Upper lobe of left lung (tissue), 6 donors: ENCODE results near the gene ADGRF5. TPM values are rescaled to one million over a fixed set of nuclear protein-coding genes. Genes with fewer than 3 reads are reported as not detected.

ENCODE experiments used
- ATAC-seq, 2 donors: fragments of 200-7000 bp; cut with Tn5 transposase; one replicate each; pipeline ENCODE4 v1.9.1; 2022; ENCODE audit warnings: mild to moderate bottlenecking in 2 of 2, moderate library complexity in 2 of 2; ENCODE audit not compliant: low FRiP score in 2 of 2
- DNase-seq, 2 donors: peaks; one replicate each; pipeline ENCODE4 v3.0.0-alpha.2; 2019 to 2020
- H3K27ac ChIP-seq, 4 donors: fragments of 200-600 bp; sonication (generic); one replicate each; pipeline ENCODE4 v1.5.1; 2016 to 2019
- H3K27me3 ChIP-seq, 4 donors: fragments of 200-600 bp; sonication (generic); one replicate each; pipeline ENCODE4 v1.5.1; 2017 to 2019
- H3K36me3 ChIP-seq, 4 donors: fragments of 200-600 bp; sonication (generic); one replicate each; pipeline ENCODE4 v1.5.1; 2016 to 2019
- H3K4me1 ChIP-seq, 4 donors: fragments of 200-600 bp; sonication (generic); one replicate each; pipeline ENCODE4 v1.5.1; 2018 to 2019
- H3K4me3 ChIP-seq, 4 donors: fragments of 200-600 bp; sonication (generic); one replicate each; pipeline ENCODE4 v1.5.1; 2017 to 2019; ENCODE audit warnings: mild to moderate bottlenecking in 2 of 4, moderate library complexity in 1 of 4
- H3K9me3 ChIP-seq, 4 donors: fragments of 200-600 bp; sonication (generic); one replicate each; pipeline ENCODE4 v1.5.1; 2018 to 2019
- EP300 ChIP-seq, 4 donors: sonication (generic); formaldehyde crosslinking; IDR thresholded peaks; one replicate each; pipeline ENCODE4 v1.5.1; 2017; ENCODE audit warnings: antibody characterized with exemption in 4 of 4, control low read depth in 2 of 4
- POLR2A ChIP-seq, 4 donors: fragments of 450-650 bp; IDR thresholded peaks; one replicate each; pipeline ENCODE4 v1.5.1; 2016 to 2017; ENCODE audit warnings: antibody characterized with exemption in 4 of 4, mild to moderate bottlenecking in 2 of 4
- POLR2AphosphoS5 ChIP-seq, 2 donors: sonication (generic); formaldehyde crosslinking; IDR thresholded peaks; one replicate each; pipeline ENCODE4 v1.5.1; 2017; ENCODE audit warnings: antibody characterized with exemption in 2 of 2
- WGBS, 2 donors: methylation state at CpG; one replicate each; pipeline ENCODE4 v1.1.5; 2017 to 2018; 5-methylcytosine and 5-hydroxymethylcytosine counted together
- total RNA-seq, 6 donors: library from RNA; depleted of rRNA in 4 of 6; stranded (reverse); fragments of >200 nt in 4 of 6; gene quantifications; one replicate each; pipeline versions ENCODE4 v1.1.0 to v1.2.1, GENCODE V29; 2016 to 2021
- TF ChIP-seq, protein P1 (sequence below), 6 experiments: fragments of 450-650 bp in 4 of 6; fragments of 200-600 bp in 2 of 6; sonication (generic) in 2 of 6; IDR thresholded peaks; one replicate each; pipeline ENCODE4 v1.5.1; 2016 to 2019; ENCODE audit warnings: antibody characterized with exemption in 6 of 6
- donor health status: DM: no; HTN: no; CAD: no; lungs with moderate emphysema.
- donor health status: DM: no; HTN: yes; CAD: no; lungs with severe emphysema.

The ADGRF5 gene
- total RNA-seq, 6 donors from 2014 or later, result 107 to 352 (median 215) TPM

DNA sequence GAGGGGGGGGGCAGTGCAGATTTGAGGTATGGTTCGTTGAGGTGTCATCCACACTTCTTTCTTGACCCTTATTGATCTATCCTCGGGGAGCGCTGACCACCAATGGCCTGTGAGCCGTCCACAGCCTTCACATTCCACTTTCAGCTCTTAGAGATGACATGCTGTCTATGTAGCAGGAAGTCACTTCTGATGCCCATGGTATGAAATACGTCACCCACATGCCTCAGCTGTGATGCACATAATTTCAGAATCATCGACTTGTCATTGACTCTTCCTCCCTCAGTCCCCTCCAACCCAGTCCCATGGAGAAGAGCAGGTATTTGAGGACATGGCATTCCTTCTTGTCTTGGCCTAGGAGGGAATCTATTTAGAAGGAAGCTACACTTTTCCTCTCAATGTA is 4.7 kb upstream of the ADGRF5 start:
- Histone ChIP-seq H3K4me1 (peaks cover 34 to 62% (median 49%) of the 10 kb centered on the region in 4 donors), H3K9me3 (no peaks in the 10 kb centered on the region), H3K36me3 (no peaks in the 10 kb centered on the region), H3K4me3 (no peak overlapping the region), H3K27me3 (no peaks in the 10 kb centered on the region), H3K27ac (peak overlapping the region; percentile 86 to 95 (median 91))
- TF ChIP-seq EP300 (IDR thresholded peaks at IDR 0.05) (no peak), POLR2A (IDR thresholded peaks at IDR 0.05) (no peak), POLR2AphosphoS5 (IDR thresholded peaks at IDR 0.05) (no peak)
- TF ChIP-seq, protein P1, sequence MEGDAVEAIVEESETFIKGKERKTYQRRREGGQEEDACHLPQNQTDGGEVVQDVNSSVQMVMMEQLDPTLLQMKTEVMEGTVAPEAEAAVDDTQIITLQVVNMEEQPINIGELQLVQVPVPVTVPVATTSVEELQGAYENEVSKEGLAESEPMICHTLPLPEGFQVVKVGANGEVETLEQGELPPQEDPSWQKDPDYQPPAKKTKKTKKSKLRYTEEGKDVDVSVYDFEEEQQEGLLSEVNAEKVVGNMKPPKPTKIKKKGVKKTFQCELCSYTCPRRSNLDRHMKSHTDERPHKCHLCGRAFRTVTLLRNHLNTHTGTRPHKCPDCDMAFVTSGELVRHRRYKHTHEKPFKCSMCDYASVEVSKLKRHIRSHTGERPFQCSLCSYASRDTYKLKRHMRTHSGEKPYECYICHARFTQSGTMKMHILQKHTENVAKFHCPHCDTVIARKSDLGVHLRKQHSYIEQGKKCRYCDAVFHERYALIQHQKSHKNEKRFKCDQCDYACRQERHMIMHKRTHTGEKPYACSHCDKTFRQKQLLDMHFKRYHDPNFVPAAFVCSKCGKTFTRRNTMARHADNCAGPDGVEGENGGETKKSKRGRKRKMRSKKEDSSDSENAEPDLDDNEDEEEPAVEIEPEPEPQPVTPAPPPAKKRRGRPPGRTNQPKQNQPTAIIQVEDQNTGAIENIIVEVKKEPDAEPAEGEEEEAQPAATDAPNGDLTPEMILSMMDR (IDR thresholded peaks at IDR 0.05), result no peak
- DNase-seq, result no peak
- ATAC-seq, result peak in 1 of 2 donors; percentile 13
- 76 to 84% methylated on average over 6 of the region's 6 CpGs for WGBS, 2 donors

DNA sequence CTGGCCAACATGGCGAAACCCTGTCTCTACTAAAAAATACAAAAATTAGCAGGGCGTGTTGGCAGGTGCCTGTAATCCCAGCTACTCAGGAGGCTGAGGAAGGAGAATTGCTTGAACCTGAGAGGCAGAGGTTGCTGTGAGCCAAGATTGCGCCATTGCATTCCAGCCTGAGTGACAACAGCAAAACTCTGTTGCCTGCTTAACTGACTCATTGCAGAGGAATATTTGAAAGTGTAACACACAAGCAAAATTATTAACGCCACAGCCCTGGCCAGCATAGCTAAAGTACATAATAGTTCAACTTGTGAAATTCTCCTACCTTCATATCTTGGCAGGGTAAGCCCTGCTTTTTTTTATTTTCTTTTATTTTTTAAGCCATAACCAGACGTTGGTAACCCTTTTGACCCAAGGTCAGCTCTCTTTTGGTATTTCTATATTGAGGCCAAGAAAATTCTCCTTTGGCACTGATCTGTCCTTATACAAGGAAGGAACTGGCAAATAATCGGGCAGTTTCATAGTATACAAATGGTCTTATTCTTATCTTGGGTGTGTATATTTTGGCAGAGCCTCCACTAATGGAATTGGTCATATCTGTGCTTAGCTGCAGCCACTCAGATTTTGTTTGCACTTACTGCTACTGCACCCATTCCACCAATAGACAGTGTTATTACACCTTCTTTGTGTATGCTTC is 4.0 kb upstream of the ADGRF5 start:
- H3K4me1 ChIP-seq, result peaks cover 34 to 62% (median 46%) of the 10 kb centered on the region in 4 donors
- peak in 1 of 2 donors; percentile 86 for DNase-seq
- no peaks in the 10 kb centered on the region for H3K27me3 ChIP-seq
- no peaks in the 10 kb centered on the region for H3K9me3 ChIP-seq
- 42 to 44% methylated on average over 6 of the region's 6 CpGs for WGBS, 2 donors
- peak; percentile 85 for ATAC-seq
- H3K36me3 ChIP-seq, result no peaks in the 10 kb centered on the region
- H3K27ac ChIP-seq, result peak overlapping the region; percentile 86 to 95 (median 91)
- H3K4me3 ChIP-seq, result no peak overlapping the region
- TF ChIP-seq EP300 (IDR thresholded peaks at IDR 0.05) (peak in 2 of 4 donors; percentile 59 to 69), POLR2A (IDR thresholded peaks at IDR 0.05) (no peak), POLR2AphosphoS5 (IDR thresholded peaks at IDR 0.05) (peak; percentile 72 to 86)
- TF ChIP-seq, protein P1 (IDR thresholded peaks at IDR 0.05), result no peak

DNA sequence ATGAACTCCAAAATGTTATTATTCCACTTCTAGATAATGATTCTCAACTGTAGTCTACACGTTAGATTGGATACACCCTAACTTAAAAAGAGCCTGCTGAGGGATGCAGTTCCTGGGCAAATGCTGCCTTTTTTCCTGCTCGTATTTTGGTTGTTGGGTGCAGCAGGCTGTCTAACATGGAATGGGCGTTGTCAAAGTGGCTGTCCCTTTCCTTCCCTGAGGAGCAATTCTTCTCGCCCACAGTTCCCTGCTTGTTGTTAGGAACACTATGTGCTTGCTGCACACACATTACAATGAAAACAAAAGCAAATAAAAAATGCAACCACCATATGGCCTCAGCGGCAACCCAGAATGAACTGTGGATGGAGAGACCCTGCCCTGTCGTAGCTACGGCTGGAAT is 1.7 kb upstream of the ADGRF5 start:
- peak in 1 of 2 donors; percentile 49 for ATAC-seq
- Histone ChIP-seq H3K9me3 (no peaks in the 10 kb centered on the region), H3K27me3 (no peaks in the 10 kb centered on the region), H3K36me3 (no peaks in the 10 kb centered on the region), H3K27ac (peak overlapping the region; percentile 86 to 95 (median 91)), H3K4me3 (peak overlapping the region in 3 of 4 donors; percentile 42 to 61 (median 53)), H3K4me1 (peaks cover 37 to 70% (median 48%) of the 10 kb centered on the region in 4 donors)
- 38 to 46% methylated on average over 7 of the region's 7 CpGs for WGBS, 2 donors
- TF ChIP-seq EP300 (IDR thresholded peaks at IDR 0.05), result peak in 3 of 4 donors; percentile 34 to 96 (median 94)
- TF ChIP-seq, protein P1 (IDR thresholded peaks at IDR 0.05), result no peak
- peak; percentile 75 to 80 for TF ChIP-seq POLR2AphosphoS5 (IDR thresholded peaks at IDR 0.05)
- TF ChIP-seq POLR2A (IDR thresholded peaks at IDR 0.05), result peak in 2 of 4 donors; percentile 36 to 60
- DNase-seq, result peak in 1 of 2 donors; percentile 47

DNA sequence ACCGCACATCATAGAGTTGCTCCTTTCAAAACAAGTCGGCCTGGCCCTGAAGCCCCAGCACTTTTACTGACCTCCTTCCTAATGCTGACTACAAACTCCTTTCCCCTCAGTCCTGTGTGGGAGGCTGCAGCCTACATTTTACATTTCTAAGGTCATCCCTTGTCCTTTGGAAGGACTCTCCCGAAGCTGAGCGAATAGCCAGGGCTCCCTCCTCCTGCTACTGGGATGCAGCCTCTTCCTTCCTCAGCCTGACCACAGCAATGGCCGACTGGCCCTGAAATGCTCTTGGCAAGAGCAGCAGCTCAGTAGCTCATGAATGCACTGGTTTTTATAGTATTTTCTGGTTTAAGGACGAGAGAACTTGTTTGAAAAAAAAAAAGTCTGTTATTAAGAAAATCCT is 679 bp downstream of the ADGRF5 start:
- ATAC-seq (no peak), DNase-seq (no peak)
- Histone ChIP-seq H3K4me3 (peak overlapping the region; percentile 20 to 61 (median 48)), H3K9me3 (no peaks in the 10 kb centered on the region), H3K27me3 (no peaks in the 10 kb centered on the region), H3K4me1 (peaks cover 41 to 72% (median 49%) of the 10 kb centered on the region in 4 donors), H3K27ac (peak overlapping the region; percentile 86 to 95 (median 91)), H3K36me3 (no peaks in the 10 kb centered on the region)
- TF ChIP-seq EP300 (IDR thresholded peaks at IDR 0.05) (no peak), POLR2AphosphoS5 (IDR thresholded peaks at IDR 0.05) (peak in 1 of 2 donors; percentile 13)
- WGBS, 2 donors, result 35 to 41% methylated on average over 6 of the region's 6 CpGs

DNA sequence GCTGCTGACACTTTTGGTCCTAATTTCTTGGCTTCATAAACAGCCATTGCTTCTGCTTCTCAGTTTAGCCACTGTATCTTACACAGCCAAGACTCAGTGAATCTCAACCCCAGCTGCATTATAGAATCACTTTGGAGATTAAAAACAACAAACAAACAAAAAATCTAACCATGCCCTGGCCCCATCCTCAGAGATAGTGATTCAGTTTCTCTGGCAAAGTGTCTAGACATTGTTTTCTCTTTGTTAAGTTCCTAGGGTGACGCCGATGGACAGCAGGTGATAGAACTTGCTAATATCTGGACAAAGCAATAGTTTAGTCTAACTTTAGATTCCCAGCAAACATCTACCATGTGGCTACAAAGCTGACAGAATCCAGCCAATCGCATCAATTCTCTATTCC is 2.9 kb downstream of the ADGRF5 start:
- H3K4me1 ChIP-seq, result peaks cover 31 to 69% (median 46%) of the 10 kb centered on the region in 4 donors
- H3K4me3 ChIP-seq, result peak overlapping the region in 3 of 4 donors; percentile 42 to 61 (median 53)
- no peaks in the 10 kb centered on the region for H3K36me3 ChIP-seq
- ATAC-seq, result no peak
- WGBS, 2 donors, result 37 to 51% methylated on average over 3 of the region's 3 CpGs
- H3K9me3 ChIP-seq, result no peaks in the 10 kb centered on the region
- H3K27me3 ChIP-seq, result no peaks in the 10 kb centered on the region
- TF ChIP-seq EP300 (IDR thresholded peaks at IDR 0.05) (no peak), POLR2AphosphoS5 (IDR thresholded peaks at IDR 0.05) (no peak), POLR2A (IDR thresholded peaks at IDR 0.05) (no peak)
- TF ChIP-seq, protein P1 (IDR thresholded peaks at IDR 0.05), result no peak
- H3K27ac ChIP-seq, result peak overlapping the region; percentile 86 to 95 (median 91)
- no peak for DNase-seq
